ENCODE data around the gene KLHL13.
A peak's percentile ranks its signal among the peaks of the same experiment; 100 is the strongest.
"Not testable (repeated sequence)": the region's sequence is repeated elsewhere in the genome, so short reads cannot be mapped to it uniquely, and the experiment has no call there.

The KLHL13 gene, protein sequence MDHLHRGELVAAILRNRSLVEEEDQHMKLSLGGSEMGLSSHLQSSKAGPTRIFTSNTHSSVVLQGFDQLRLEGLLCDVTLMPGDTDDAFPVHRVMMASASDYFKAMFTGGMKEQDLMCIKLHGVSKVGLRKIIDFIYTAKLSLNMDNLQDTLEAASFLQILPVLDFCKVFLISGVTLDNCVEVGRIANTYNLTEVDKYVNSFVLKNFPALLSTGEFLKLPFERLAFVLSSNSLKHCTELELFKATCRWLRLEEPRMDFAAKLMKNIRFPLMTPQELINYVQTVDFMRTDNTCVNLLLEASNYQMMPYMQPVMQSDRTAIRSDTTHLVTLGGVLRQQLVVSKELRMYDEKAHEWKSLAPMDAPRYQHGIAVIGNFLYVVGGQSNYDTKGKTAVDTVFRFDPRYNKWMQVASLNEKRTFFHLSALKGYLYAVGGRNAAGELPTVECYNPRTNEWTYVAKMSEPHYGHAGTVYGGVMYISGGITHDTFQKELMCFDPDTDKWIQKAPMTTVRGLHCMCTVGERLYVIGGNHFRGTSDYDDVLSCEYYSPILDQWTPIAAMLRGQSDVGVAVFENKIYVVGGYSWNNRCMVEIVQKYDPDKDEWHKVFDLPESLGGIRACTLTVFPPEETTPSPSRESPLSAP

DNA sequence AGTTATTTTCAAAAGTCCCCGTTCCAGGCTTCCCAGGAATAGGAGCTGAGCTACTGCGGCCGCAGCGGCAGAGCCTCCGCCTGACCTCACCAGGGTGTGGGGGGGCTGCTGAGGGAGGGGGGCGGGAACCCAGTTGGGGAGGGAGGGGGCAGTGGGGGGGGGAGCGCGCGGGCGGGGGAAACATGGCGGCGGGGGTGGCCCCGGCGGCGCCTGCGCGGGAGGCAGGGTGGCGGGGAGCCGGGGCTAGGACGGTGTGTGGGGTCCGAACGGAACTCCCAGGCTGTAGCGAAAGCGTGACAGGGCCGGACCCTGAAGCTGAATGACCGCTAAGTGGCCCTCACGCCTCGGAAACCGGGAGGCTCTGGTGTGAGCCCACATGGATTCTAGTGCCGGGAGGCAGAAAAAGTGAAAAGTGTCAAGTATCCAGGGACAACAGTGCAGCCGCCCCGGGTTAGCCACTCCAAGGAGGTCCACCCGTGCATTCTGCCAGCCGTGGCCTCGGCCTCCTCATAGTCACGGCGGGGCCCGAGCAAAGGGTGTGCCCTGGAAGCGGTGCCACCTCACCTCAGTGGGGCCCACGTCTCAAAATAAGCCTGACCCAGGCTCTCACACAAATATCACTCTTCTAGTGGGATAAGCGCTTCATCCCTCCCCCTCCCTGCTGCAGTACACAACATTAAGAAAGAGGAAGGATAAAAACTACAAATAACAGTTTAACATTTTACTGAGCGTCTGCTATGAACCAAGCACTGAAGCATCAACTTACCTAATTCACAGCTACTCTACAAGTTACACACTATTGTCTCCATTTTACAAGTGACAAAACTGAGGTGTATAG lies at the start of gene KLHL13:
Gene KLHL13, minus strand, starts transcription at position 98 of the 838 bp plus-strand sequence. CDS start 88,337 bp downstream, outside the sequence.
- peak in 38 of 42 donors; percentile 1 to 69 (median 29) for DNase-seq
- intact Hi-C loops (cut with DNase I) = no loop called here

DNA sequence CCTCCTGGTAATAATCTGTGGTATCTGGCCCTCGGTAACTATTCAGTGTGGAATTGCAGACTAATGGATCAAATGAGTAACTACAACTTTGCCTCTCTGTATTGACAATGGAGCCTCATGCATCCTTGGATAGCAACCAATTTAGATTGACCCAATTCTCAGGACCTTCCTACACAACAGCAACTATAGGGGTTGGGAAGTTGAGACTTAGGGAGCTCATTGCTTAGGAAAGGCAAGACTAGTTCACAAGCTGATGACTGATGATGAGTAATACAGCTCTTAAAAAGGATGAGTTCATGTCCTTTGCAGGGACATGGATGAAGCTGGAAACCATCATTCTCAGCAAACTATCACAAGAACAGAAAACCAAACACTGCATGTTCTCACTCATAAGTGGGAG lies 47.5 kb upstream of the KLHL13 start:
- no peak for DNase-seq
- intact Hi-C loops (cut with DNase I) = no loop called here

DNA sequence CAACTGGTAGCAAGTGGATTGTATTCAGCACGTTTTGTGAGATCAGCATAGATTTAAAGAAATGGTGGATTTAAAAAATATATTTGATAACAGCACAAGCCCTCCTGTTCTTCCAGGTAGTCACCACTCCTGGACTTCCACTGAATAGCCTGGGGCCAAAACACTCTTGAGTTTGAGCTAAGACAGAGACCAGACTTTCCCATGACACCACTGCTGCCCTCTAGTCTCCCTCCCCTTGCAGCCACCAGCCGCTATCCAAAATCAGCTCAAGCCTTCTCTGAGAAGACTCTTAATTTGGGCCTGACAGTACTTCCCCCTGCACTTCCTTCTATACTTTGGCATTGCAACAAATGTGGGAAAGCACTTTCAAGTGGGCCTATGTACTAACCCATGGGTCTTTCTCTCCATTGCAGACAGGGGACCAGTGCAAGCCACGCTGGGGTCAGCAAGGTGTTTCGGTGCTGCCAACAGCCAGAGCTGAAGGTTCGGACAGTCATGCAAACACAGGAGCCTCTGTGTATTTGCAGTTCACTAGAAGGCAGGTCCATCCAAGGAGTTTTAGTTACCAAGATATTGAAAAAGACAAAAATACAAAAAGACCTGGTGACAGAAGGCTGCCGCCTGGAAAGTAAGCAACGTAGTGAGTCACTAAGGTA lies 40.5 kb upstream of the KLHL13 start:
- no peak for DNase-seq
- intact Hi-C loops (cut with DNase I) = no loop called here

DNA sequence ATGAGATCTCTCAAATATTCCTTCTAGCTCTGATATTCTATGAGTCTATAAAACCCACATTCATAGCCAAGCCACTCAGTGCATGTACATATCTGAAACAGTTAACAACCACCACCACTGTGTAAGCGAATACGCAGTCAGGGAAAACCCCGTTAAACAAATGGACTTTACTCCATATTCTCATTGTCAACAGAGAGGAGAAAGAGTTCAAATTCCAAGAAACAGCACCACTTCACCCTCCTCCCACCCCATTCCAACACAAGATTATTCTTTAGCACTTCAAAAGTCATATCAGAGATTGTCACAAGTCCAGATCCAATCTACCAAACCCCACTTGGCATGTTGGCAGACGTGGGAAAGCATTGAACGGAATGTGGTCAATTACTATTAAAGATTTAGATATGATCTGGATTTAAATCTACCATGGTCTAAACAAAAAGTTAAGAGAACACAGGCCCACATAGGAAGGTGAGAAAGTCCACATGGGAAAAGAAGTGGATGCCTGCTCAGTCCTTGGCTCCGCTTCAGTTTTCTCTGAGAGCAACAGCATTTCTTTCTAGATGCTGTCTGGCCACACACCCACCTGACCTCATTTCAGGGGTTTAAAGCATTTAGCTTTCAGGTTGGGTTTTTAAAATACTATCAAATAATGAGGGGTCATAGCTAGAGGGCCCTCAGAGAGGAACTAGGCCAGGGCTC lies 39.8 kb upstream of the KLHL13 start:
- intact Hi-C loops (cut with DNase I) = no loop called here
- no peak for DNase-seq

DNA sequence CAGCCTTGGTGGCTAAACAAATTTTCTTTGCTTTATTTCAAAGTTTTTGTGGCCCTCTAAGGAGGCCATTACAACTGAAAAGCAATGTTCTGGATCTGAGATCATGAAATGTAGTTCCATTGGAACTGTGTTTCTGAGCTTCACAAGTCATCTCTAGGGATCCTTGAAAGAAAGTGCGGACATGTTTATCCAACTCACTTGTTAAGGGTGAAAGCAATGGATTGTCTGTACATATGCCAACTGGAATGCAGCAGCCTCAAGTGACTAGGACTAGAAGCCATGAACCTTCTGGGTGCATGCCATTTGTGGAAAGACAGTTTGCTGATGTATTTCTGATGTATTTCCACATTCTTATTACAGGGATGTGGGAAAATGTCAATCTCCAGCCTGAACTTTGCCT lies 36.7 kb upstream of the KLHL13 start:
- DNase-seq = no peak
- intact Hi-C loops (cut with DNase I) = no loop called here

DNA sequence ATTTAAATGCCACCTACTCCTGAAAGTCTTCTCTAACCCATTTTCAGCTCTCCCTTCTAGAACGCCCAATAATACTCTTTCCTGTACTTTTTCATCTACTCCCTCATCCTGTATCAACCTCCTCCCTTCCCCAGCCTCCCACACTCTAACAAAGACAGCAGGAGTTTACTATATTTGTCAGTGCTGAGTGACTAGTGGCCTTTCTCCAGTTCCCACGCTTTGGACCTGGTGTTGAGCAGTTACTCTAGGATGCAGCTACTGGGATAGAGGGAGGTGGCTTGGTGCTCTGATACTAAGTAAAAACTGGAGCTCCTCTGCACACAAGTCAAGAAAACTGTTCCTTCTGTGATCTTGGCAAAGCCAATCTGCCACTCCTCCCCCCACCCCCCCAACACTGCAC lies 36.1 kb upstream of the KLHL13 start:
- DNase-seq = no peak
- intact Hi-C loops (cut with DNase I) = no loop called here

DNA sequence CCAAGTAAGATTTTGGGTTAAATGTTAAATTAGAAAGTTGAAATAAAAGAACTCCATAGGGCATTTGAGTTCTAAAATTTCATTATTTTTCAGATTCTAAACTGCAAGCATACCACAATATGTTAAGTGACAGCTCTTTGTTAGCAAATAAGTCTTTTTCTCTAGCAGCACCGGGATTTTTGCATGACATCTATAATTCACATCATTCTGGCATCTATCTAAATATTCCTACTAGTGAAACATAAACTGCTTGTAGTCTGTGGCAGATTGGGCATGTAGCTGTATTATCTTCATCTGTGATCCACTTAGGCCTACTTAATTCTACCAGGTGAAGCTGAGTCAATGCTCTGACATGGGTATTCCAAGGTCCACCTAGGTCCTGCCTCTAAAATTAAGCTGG lies 32.1 kb upstream of the KLHL13 start:
- intact Hi-C loops (cut with DNase I) = no loop called here

DNA sequence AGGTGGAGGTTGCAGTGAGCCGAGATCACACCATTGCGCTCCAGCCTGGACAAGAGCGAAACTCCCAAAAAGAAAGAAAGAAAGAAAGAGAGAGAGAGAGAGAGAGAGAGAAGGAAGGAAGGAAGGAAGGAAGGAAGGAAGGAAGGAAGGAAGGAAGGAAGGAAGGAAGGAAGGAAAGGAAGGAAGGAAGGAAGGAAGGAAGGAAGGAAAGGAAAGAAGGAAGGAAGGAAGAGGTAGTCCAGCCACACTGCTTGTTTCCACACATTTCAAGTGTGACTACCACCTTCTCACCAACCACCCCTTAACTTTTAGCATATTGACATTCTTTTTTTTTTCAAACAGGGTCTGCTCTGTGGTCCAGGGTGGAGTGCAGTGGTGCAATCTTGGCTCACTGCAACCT lies 31.2 kb upstream of the KLHL13 start:
- intact Hi-C loops (cut with DNase I); DNase-seq: not testable (repeated sequence)

More for the DNA sequence above, 32.1 kb upstream of the KLHL13 start:
- no peak for DNase-seq

DNA sequence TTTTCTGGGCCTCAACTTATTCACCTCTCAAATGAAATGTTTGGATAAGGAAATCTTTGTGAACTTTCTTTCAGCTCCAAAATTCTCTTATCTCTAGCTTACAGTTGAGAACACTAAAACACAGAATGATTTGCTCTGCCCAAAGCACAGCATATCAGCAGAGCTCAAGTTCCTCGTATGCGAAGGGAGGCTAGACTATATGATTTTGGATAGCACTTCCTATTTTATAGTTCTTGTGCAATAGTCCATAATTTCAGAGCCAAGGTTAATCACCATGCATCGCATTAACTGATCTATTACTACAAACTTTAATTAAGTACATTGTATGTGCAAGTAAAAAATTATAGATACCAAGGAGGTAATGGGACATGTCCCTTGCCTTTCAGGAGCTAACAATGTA lies 27.0 kb upstream of the KLHL13 start:
- intact Hi-C loops (cut with DNase I) = no loop called here
- no peak for DNase-seq

DNA sequence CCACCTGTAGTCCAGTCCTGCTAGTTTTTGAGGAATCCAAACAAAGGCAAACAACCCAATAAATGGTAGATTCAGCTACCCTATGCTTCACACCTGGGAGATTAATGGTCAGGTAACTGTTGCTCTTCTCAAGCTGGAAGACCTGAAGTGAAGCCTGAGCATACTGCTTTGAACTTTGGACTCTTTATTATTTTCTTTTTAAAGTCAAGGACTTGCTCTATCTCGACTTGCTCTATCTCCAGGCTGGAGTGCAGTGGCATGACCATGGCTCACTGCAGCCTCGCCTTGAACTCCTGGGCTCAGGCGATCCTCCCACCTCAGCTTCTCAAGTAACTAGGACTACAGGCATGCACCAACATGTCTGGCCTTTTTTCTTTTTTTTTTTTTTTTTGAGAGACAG lies 14.7 kb upstream of the KLHL13 start:
- no peak for DNase-seq
- intact Hi-C loops (cut with DNase I) = no loop called here

DNA sequence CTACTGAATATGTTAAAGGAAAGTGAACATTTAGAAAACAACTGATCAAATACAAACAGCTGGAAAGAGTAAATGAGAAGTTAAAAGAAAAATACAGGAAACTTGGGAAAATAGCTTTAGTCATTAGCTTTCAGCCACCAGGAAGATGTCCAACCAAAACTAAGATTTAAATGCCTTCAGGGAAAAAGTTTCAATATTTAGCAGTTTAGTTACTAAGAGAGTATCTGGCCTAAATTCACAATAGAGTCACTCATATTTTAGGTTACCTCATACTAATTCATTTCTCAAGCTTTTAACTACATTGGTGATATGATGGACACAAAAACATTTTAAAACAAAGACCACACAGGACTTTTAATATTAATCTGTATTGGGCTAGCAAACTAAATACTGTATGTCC lies 13.1 kb upstream of the KLHL13 start:
- no peak for DNase-seq
- intact Hi-C loops (cut with DNase I) = no loop called here

DNA sequence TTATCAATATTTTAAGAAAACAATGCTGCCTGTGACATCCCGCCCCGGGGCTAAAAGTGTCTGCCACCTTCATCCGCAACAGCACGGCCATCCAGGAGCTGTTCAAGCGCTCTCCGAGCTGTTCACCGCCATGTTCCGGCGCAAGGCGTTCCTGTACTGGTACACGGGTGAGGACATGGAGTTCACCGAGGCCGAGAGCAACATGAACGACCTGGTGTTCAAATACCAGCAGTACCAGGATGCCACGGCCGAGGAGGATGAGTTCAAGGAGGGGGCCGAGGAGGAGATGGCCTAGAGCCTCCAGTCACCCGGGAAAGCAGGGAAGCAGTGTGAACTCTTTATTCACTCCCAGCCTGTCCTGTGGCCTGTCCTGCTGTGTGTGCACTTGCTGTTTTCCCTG lies 12.1 kb upstream of the KLHL13 start:
- DNase-seq = no peak
- intact Hi-C loops (cut with DNase I) = no loop called here

DNA sequence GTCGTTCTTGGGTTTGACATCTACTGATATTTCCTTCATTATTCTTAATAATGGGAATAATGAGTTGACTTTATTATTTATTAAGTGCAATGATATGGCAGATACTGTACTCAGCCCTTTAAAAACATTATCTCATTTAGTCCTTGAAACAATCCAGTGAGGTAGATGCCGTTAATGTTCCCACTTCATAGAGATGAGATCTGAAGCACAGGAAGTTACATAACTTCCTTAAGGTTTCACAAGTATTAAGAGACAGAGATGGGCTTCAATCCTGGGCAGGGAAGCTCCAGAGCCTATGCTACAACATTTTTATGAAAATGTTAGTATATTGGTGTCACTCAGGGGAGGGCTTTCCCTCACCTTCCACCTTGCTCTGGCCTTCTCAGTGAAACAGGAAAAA lies 9.7 kb upstream of the KLHL13 start:
- no peak for DNase-seq
- intact Hi-C loops (cut with DNase I) = no loop called here

DNA sequence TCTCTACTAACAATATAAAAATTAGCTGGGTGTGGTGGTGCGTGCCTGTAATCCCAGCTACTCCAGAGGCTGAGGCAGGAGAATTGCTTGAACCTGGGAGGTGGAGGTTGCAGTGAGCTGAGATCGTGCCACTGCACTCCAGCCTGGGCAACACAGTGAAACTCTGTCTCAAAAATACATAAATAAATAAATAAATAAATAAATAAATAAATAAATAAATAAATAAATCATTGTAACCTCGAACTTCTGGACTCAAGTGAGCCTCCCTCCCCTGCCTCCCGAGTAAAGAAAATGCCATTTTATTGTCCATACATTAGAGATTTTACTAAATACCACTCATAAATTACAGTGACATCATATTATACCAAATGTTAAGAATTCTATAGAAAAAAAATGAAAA lies 7.6 kb upstream of the KLHL13 start:
- intact Hi-C loops (cut with DNase I); DNase-seq: not testable (repeated sequence)

DNA sequence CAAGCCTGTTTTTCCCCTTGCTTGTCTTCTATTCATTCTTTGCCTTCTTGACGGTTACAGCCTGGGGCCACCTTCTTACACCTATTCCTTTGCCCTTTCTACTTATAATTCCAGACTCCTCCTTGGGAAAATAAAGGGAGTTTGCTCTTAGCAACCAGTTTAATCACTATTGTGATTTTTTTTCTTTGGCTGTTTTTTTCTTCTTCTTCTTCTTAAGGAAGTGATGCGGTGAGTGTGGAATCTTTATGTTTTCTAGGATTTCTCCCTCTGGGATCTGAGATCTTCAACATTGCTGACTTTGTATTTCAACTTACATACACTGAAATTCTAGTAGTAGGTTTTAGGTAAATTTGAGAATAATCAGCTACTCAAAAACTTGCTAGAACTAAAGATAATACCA lies 1.1 kb upstream of the KLHL13 start:
- no peak for DNase-seq
- intact Hi-C loops (cut with DNase I) = no loop called here

DNA sequence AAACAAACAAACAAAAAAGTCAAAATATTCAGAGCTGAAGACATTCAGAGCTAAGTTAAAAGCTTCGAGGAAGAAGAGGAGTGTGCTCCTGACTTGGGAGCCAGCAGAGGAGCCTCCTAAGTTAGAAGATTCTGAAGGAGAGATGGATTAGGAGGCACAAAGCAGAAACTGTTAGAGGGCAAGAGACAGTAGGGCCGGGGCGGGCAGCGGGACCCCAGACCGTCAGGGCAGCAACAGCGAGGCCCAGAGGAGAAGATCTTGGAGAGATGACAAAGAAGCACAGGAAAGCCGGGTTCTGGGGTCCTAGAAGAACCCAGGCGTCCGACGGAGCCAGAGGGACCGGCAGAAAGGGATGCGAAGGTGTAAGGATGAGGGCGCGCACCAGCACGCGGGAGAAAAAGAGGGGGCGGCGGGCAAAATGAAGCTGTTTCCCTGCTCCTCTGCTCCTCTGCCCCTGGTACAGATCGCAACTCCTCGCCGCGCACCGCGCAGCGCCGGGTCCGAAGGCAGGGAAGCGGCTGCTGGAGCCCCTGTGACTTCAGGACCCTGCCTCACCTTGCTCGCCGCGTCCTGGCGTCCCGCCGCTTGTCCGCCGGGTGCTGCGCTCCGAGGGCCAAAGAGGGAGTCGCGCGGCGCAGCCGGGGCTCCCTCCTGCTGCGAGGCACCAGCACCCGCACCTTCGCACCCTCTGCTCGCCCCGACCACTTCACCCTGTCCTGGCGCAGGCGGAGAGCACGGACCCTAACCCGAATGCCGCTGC lies 477 bp downstream of the KLHL13 start:
- DNase-seq = peak in 35 of 42 donors; percentile 1 to 60 (median 27)
- intact Hi-C loops (cut with DNase I) = no loop called here

DNA sequence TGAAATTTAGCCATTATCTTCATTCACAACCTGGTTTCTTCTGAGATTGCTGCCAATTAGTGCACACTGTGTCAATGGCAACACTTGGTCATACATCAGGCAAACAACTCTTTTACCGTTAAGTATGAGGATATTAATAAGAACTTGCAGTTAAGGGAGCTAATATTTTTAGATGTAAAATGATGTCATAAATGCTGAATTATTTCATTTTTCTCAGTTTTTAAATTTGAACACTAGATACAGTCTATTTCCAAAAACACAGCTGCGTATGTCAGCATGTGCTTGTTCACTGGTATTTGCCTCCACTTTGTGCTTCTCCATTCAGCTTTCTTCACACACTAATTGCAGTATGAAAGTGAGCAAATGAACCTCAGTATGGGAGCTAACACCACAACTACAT lies 1.6 kb downstream of the KLHL13 start:
- intact Hi-C loops (cut with DNase I) = no loop called here
- peak in 1 of 42 donors; percentile 34 for DNase-seq

DNA sequence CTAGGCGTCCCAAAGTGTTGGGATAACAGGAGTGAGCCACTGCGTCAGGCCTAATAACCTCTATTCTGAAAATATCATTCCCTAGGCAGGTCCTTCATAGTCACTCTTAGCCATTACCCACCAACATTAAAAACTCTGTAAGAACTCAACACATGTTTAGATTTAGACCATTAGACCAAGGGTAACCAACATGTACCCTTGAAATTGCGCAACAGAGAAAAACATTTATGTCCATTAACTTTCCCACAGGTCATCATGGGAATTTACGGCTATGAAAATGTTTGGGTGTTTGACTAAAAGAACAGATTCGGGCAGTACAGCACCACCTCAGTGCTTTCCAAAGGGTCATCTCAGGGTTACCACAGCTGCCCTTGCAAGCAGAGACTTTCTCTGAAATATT lies 7.5 kb downstream of the KLHL13 start:
- intact Hi-C loops (cut with DNase I) = no loop called here

More for the DNA sequence above, 7.5 kb downstream of the KLHL13 start:
- no peak for DNase-seq

Measured in head of caudate nucleus (tissue), 42 donors.